Psoas muscle (tissue), 8 donors: ENCODE measurements around the gene RPS6KA3. TPM values are rescaled to one million over a fixed set of nuclear protein-coding genes. Genes with fewer than 3 reads are reported as not detected.
A peak's percentile ranks its signal among the peaks of the same experiment; 100 is the strongest.

Source experiments
- ATAC-seq, 4 donors: fragments of 200-7000 bp; cut with Tn5 transposase; one replicate each; pipeline ENCODE4 v1.9.1; 2020; ENCODE audit warnings: moderate library complexity in 3 of 4, mild to moderate bottlenecking in 2 of 4
- DNase-seq, 2 donors: peaks; one replicate each; pipeline ENCODE4 v3.0.0-alpha.2; 2020
- H3K27ac ChIP-seq: fragments of 200-600 bp; one replicate; pipeline ENCODE4 v1.8.0; 2022
- H3K27me3 ChIP-seq, 3 donors: fragments of 200-600 bp in 1 of 3; one replicate each; pipeline versions ENCODE4 v1.6.1 to v1.8.0; 2013 to 2022; ENCODE audit warnings: low read length in 2 of 3, mild to moderate bottlenecking in 2 of 3, moderate library complexity in 1 of 3; ENCODE audit not compliant: insufficient read depth in 3 of 3
- H3K36me3 ChIP-seq, 2 donors: fragments of 200-600 bp in 1 of 2; one replicate each; pipeline versions ENCODE4 v1.6.1 to v1.8.0; 2013 to 2022; ENCODE audit warnings: low read depth in 1 of 2, mild to moderate bottlenecking in 1 of 2, moderate library complexity in 1 of 2; ENCODE audit not compliant: insufficient read depth in 1 of 2
- H3K4me1 ChIP-seq: fragments of 200-600 bp; one replicate; pipeline ENCODE4 v1.8.0; 2022
- H3K4me3 ChIP-seq: fragments of 200-600 bp; one replicate; pipeline ENCODE4 v1.8.0; 2022; ENCODE audit warnings: mild to moderate bottlenecking
- H3K9me3 ChIP-seq: fragments of 200-600 bp; one replicate; pipeline ENCODE4 v1.8.0; 2022
- CTCF ChIP-seq: fragments of 200-600 bp; IDR thresholded peaks from one replicate; pipeline ENCODE4 v1.8.0; 2022; ENCODE audit warnings: antibody characterized with exemption
- WGBS, 3 donors: extraction: QIAGEN DNeasy Blood & Tissue Kit; methylation state at CpG; one replicate each; pipeline versions ENCODE4 v1.1.6 to v1.1.7; 2013; 5-methylcytosine and 5-hydroxymethylcytosine counted together
- intact Hi-C, 2 donors: fragments of 100-400 bp; cut with DNase I; formaldehyde crosslinking; loops; one replicate each; pipeline versions ENCODE4 v1.11.0 to v1.14.2; 2022
- polyA plus RNA-seq, 3 donors: library from polyadenylated mRNA; stranded (reverse); fragments of 200-250 nt; gene quantifications; one replicate each; pipeline ENCODE4 v1.2.3, GENCODE V29; 2013
- total RNA-seq, 4 donors: library from RNA; stranded (reverse); fragmentation: NEBNext Ultra II Directional in 2 of 4; extraction: Animal tissue kit (Norgen Biotek cat#: 25700) in 2 of 4; gene quantifications; one replicate each; pipeline versions ENCODE4 v1.2.1 to v1.2.4, GENCODE V29; 2021 to 2023
- donor health status: healthy with polysubstance abuse.
- donor health status: DM: no; HTN: no; CAD: no; lungs with moderate emphysema.
- donor health status: Bipolar disorder and iron deficiency.
- donor health status: healthy.
- donor health status: DM: yes; HTN: yes; CAD: no.
- donor health status: DM: no; HTN: no; CAD: no.
- donor health status: DM: no; HTN: no; CAD: no.
- donor health status: DM: yes; HTN: yes; CAD: no.

Gene RPS6KA3
- total and polyA plus RNA-seq, 7 donors: 35.4 to 91.9 (median 66.2) TPM

- Histone ChIP-seq H3K27ac (peak overlapping the region; percentile 93), H3K27me3 (no peaks in the 10 kb centered on the region), H3K9me3 (no peaks in the 10 kb centered on the region), H3K4me3 (peak overlapping the region; percentile 82), H3K36me3 (peaks cover 3 to 48% of the 10 kb centered on the region in 2 donors), H3K4me1 (peaks cover 23% of the 10 kb centered on the region)
- WGBS, 3 donors: 5 to 23% (median 5%) methylated on average over 3 of the region's 3 CpGs
- ATAC-seq (no peak), DNase-seq (no peak)
- intact Hi-C loops: no loop called here
- no peak for TF ChIP-seq CTCF
Measured at GRCh38 chrX:20140420-20140819, 126.3 kb downstream of the RPS6KA3 start.

DNA sequence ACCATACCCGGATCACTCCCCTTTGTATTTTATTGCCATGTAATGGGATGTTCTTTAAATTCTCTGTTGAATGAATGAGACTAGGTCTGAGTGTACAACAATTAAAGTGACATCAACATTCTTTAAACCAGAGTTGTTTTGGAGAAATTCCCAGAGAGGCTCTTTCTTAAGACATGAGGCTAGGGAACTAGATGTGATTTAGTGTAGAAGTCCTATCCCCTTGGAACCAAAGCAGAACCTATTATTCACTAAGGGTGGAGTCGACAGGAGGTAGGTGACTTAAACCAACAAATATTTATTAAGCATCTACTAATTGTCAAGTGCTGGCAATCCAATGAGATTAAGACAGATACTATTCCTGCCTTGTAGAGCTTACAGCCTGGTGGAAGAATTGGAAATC lies 126.7 kb downstream of the RPS6KA3 start:
- intact Hi-C loops: no loop called here
- Histone ChIP-seq H3K27ac (no peak overlapping the region), H3K4me3 (peak overlapping the region; percentile 82), H3K27me3 (no peaks in the 10 kb centered on the region), H3K4me1 (peaks cover 23% of the 10 kb centered on the region), H3K36me3 (peaks cover 3 to 52% of the 10 kb centered on the region in 2 donors), H3K9me3 (no peaks in the 10 kb centered on the region)
- ATAC-seq (peak in 2 of 4 donors; percentile 14 to 24), DNase-seq (no peak)
- WGBS, 3 donors: 23 to 47% (median 45%) methylated on average over 2 of the region's 2 CpGs
- TF ChIP-seq CTCF: no peak

GRCh38 chrX:20135944-20136343 lies 130.8 kb downstream of the RPS6KA3 start:
- Histone ChIP-seq H3K9me3 (no peaks in the 10 kb centered on the region), H3K36me3 (peaks cover 3 to 93% of the 10 kb centered on the region in 2 donors), H3K4me3 (no peak overlapping the region), H3K4me1 (peaks cover 21% of the 10 kb centered on the region), H3K27ac (no peak overlapping the region), H3K27me3 (no peaks in the 10 kb centered on the region)
- no peak for ATAC-seq
- TF ChIP-seq CTCF: no peak
- intact Hi-C loops: no loop called here
- 79 to 92% (median 88%) methylated on average over 5 of the region's 5 CpGs for WGBS, 3 donors
- DNase-seq: no peak

DNA sequence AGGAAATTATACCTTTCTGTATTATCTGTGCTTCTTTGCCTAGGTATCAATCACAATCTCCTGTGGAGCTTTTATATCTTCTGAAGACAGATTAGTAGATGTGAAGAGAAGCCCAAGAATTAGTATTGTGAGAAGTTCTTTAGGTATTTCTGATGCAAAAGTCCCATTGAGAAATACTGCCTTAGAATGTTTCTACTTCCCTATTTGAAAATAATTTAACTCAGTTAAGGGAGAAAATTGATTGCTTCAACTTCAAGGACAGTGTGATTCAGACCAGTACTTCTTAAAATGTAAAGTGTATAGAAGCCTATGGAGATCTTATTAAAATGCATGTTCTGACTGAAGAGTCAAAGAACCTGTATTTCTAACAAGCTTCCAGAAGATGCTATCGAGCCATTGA lies 134.0 kb downstream of the RPS6KA3 start:
- Histone ChIP-seq H3K27ac (no peak overlapping the region), H3K9me3 (no peaks in the 10 kb centered on the region), H3K4me1 (peaks cover 4% of the 10 kb centered on the region), H3K36me3 (peaks cover 3 to 96% of the 10 kb centered on the region in 2 donors), H3K4me3 (no peak overlapping the region), H3K27me3 (no peaks in the 10 kb centered on the region)
- 83 to 95% (median 95%) methylated on average over 1 of the region's 1 CpG for WGBS, 3 donors
- intact Hi-C loops: loop anchor here in 1 of 2 donors (5.0 kb wide), 1 partner anchor 220 kb away; no protein-coding TSS in a partner anchor
- ATAC-seq: no peak
- no peak for DNase-seq
- TF ChIP-seq CTCF: no peak

DNA sequence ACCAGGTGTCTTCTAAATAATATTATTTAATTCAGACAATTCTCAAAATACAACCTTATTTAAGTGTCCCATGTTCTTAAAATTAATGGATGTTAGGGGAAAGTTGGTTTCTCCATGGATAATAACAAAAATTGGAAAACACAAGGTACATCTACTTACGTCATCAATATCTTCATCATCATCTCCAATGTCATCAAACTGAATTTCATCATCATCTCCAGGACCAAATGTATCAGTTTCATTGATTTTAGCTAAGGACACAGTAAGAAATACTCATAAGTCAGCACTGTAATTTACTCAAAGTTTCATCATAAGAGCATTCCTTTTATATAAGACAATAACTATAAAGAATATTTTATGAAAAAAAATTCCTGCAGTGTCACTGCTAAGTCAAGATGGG lies 136.4 kb downstream of the RPS6KA3 start:
- intact Hi-C loops: loop anchor here in 1 of 2 donors (5.0 kb wide), 1 partner anchor 218 kb away; no protein-coding TSS in a partner anchor

More for the DNA sequence above, 136.4 kb downstream of the RPS6KA3 start:
- DNase-seq: no peak
- peaks cover 0 to 73% of the 10 kb centered on the region in 2 donors for H3K36me3 ChIP-seq
- no peak overlapping the region for H3K27ac ChIP-seq
- no peaks in the 10 kb centered on the region for H3K27me3 ChIP-seq
- no peaks in the 10 kb centered on the region for H3K4me1 ChIP-seq
- no peak for ATAC-seq
- 93 to 97% (median 93%) methylated on average over 1 of the region's 1 CpG for WGBS, 3 donors
- TF ChIP-seq CTCF: no peak
- H3K4me3 ChIP-seq: no peak overlapping the region
- no peaks in the 10 kb centered on the region for H3K9me3 ChIP-seq
